Ascending aorta (tissue), 2 donors: ENCODE measurements around the gene CHRD. TPM values are rescaled to one million over a fixed set of nuclear protein-coding genes. Genes with fewer than 3 reads are reported as not detected.

Experiments used
- DNase-seq, 2 donors: peaks; one replicate each; pipeline ENCODE4 v3.0.0-alpha.2; 2019; ENCODE audit warnings: low spot score in 2 of 2
- H3K27ac ChIP-seq, 2 donors: fragments of 200-600 bp; sonication (generic); one replicate each; pipeline ENCODE4 v1.5.1; 2016 to 2017; ENCODE audit warnings: mild to moderate bottlenecking in 1 of 2
- H3K27me3 ChIP-seq: fragments of 200-600 bp; sonication (generic); one replicate; pipeline ENCODE4 v1.5.1; 2017
- H3K36me3 ChIP-seq, 2 donors: fragments of 200-600 bp; sonication (generic); one replicate each; pipeline ENCODE4 v1.5.1; 2016
- H3K4me1 ChIP-seq, 2 donors: fragments of 200-600 bp; sonication (generic); one replicate each; pipeline ENCODE4 v1.5.1; 2016 to 2017; ENCODE audit warnings: mild to moderate bottlenecking in 1 of 2
- H3K4me3 ChIP-seq, 2 donors: fragments of 200-600 bp; sonication (generic); one replicate each; pipeline ENCODE4 v1.5.1; 2016 to 2017; ENCODE audit warnings: mild to moderate bottlenecking in 1 of 2
- H3K9me3 ChIP-seq, 2 donors: fragments of 200-600 bp; sonication (generic); one replicate each; pipeline ENCODE4 v1.5.1; 2016
- intact Hi-C: fragments of 100-400 bp; cut with DNase I; formaldehyde crosslinking; loops from one replicate; pipeline ENCODE4 v1.15.1; 2023
- total RNA-seq: library from RNA; depleted of rRNA; stranded (reverse); fragments of >200 nt; gene quantifications from one replicate; pipeline ENCODE4 v1.1.0, GENCODE V29; 2016
- TF ChIP-seq, protein P1 (sequence below), 3 experiments: fragments of 200-600 bp in 2 of 3; fragments of 450-650 bp in 1 of 3; sonication (generic) in 2 of 3; IDR thresholded peaks; one replicate each; pipeline ENCODE4 v1.5.1; 2016 to 2019; ENCODE audit warnings: antibody characterized with exemption in 3 of 3, mild to moderate bottlenecking in 1 of 3, moderate library complexity in 1 of 3

Gene CHRD
- total RNA-seq, 1 donor from 2014 or later = 172 TPM

DNA sequence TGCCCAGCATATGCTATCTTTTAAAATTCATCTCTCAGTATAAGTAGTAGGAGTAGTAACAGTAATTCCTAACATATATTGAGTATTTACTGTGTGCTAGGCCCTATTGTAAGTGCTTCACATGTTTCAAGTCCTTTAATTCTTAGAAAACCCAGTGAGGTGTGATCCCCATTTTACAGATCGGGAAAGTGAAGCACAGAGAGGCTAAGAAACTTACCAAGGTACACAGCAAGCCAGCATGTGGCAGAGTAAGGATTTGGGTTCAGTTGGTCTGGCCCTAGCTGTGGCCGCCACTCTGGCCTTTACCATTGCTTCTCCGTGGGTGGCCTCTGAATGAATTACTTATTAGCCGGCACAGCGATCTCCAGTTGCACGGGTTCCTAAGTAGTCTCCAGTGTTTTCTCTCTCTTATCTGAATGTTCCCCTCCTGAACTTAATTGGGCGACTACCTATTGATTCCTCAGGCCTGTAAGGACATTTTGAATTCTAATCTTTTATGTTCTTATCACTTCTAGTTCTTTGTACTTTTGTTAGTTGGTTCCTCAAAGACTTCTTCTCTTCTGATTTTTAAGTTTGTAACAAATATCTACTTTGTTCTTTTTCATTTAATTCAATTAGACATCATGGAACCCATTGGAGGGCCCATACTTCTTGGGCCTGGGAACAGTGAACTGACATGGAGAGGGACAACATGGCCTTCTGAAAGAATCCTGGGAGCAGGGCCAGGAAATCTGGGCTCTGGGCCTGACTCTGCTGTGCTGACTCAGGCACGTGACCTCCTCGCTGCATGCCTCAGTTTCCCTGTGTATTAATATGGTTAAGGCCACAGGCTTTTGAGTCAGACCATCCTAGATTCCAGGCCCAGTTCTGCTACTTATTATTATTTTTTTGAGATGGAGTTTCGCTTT is 30.0 kb upstream of the CHRD start:
- no peaks in the 10 kb centered on the region for H3K9me3 ChIP-seq
- DNase-seq = no peak
- TF ChIP-seq, protein P1, sequence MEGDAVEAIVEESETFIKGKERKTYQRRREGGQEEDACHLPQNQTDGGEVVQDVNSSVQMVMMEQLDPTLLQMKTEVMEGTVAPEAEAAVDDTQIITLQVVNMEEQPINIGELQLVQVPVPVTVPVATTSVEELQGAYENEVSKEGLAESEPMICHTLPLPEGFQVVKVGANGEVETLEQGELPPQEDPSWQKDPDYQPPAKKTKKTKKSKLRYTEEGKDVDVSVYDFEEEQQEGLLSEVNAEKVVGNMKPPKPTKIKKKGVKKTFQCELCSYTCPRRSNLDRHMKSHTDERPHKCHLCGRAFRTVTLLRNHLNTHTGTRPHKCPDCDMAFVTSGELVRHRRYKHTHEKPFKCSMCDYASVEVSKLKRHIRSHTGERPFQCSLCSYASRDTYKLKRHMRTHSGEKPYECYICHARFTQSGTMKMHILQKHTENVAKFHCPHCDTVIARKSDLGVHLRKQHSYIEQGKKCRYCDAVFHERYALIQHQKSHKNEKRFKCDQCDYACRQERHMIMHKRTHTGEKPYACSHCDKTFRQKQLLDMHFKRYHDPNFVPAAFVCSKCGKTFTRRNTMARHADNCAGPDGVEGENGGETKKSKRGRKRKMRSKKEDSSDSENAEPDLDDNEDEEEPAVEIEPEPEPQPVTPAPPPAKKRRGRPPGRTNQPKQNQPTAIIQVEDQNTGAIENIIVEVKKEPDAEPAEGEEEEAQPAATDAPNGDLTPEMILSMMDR (IDR thresholded peaks at IDR 0.05) = no peak
- no peaks in the 10 kb centered on the region for H3K27me3 ChIP-seq
- H3K4me1 ChIP-seq = no peaks in the 10 kb centered on the region
- H3K36me3 ChIP-seq = peaks cover 5 to 8% of the 10 kb centered on the region in 2 donors
- H3K27ac ChIP-seq = no peak overlapping the region
- intact Hi-C loops = no loop called here
- H3K4me3 ChIP-seq = no peak overlapping the region

DNA sequence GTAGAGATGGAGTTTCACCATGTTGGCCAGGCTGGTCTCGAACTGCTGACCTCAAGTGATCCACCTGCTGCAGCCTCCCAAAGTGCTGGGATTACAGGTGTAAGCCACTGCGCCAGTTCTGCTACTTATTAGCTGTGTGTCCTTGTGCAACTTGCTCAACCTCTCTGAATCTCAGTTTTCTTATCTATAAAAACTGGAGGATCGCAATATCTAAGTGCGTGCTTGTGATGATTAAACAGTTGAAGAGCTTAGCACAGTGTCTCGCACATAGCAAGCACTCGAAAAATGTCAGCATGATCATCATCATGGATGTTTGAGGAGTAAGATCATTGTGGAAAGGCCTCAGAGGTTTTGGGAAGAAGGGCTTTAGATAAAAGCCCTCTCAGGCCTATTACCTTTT is 29.2 kb upstream of the CHRD start:
- intact Hi-C loops = no loop called here
- H3K27ac ChIP-seq = no peak overlapping the region
- peaks cover 0 to 4% of the 10 kb centered on the region in 2 donors for H3K36me3 ChIP-seq
- no peaks in the 10 kb centered on the region for H3K27me3 ChIP-seq
- H3K4me1 ChIP-seq = no peaks in the 10 kb centered on the region
- H3K4me3 ChIP-seq = no peak overlapping the region
- no peak for DNase-seq
- no peaks in the 10 kb centered on the region for H3K9me3 ChIP-seq
- TF ChIP-seq, protein P1 (IDR thresholded peaks at IDR 0.05) = no peak

DNA sequence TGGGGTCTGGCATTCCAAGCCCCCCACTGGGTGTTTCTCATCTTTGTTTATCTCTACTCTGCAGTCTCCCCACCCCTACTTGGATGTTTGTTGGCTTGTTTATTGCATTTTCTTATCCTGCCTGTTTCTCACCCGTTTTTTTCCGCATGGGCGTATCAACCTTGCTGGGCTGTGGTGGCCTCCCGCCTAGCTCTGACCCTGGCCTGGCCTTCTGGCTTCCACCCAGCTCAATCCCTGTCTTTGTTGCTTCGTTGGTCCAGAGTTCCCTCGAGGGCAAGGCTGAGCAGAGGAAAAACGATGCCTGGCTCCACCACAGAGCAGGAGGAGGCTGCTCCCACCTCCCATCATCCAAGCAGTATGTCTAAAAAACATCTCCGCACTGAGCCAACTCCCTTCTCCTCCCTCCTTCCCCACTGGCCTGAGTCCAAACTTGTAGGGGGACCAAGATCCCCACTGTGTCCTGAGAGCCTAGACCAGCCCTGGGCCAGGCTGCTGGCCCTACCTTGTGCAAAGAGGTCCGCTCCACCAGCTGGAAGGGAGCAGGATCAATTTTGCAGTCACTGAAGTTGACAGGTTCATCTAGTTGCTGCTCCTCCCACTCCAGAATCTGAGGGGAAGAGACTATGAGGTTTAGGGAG is 28.2 kb upstream of the CHRD start:
- DNase-seq = no peak
- H3K4me1 ChIP-seq = no peaks in the 10 kb centered on the region
- no peak overlapping the region for H3K4me3 ChIP-seq
- H3K27ac ChIP-seq = no peak overlapping the region
- TF ChIP-seq, protein P1 (IDR thresholded peaks at IDR 0.05) = no peak
- no peaks in the 10 kb centered on the region for H3K9me3 ChIP-seq
- intact Hi-C loops = no loop called here
- H3K36me3 ChIP-seq = peaks cover under 1 to 4% of the 10 kb centered on the region in 2 donors
- H3K27me3 ChIP-seq = no peaks in the 10 kb centered on the region

DNA sequence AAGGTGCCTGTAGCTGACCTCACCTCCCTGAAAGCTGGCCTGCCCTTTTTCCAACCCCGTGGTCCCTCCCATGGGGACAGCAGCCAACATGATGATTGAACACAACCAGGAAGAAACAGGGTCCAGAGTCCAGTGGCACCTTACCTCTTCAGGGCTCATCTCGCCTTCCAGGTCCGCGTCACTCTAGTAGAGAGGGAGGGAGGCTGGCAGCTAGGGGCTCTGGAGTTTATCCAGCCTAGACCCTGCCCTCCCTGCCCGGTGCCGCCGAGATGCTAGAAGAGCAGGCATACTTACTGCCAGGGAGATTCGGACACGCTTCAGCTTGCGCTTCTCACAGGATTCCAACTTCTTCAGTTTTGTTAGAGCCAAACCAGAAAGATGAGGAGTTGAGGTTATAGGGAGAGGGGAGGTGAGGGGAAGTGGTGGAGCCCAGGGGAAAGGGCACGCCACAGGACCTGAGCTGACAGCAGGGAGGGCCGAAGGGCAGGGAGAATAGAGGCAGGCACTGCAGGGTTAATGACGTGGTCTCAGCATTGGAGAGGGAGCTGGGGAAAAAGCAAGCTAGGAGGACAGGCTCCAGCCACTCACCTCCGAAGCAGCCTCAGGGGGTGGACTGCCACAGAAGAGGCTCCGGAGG is 27.6 kb upstream of the CHRD start:
- H3K4me1 ChIP-seq = no peaks in the 10 kb centered on the region
- H3K4me3 ChIP-seq = no peak overlapping the region
- TF ChIP-seq, protein P1 (IDR thresholded peaks at IDR 0.05) = no peak
- H3K27me3 ChIP-seq = no peaks in the 10 kb centered on the region
- H3K27ac ChIP-seq = no peak overlapping the region
- intact Hi-C loops = no loop called here
- H3K36me3 ChIP-seq = peaks cover 4 to 6% of the 10 kb centered on the region in 2 donors
- no peak for DNase-seq
- no peaks in the 10 kb centered on the region for H3K9me3 ChIP-seq

DNA sequence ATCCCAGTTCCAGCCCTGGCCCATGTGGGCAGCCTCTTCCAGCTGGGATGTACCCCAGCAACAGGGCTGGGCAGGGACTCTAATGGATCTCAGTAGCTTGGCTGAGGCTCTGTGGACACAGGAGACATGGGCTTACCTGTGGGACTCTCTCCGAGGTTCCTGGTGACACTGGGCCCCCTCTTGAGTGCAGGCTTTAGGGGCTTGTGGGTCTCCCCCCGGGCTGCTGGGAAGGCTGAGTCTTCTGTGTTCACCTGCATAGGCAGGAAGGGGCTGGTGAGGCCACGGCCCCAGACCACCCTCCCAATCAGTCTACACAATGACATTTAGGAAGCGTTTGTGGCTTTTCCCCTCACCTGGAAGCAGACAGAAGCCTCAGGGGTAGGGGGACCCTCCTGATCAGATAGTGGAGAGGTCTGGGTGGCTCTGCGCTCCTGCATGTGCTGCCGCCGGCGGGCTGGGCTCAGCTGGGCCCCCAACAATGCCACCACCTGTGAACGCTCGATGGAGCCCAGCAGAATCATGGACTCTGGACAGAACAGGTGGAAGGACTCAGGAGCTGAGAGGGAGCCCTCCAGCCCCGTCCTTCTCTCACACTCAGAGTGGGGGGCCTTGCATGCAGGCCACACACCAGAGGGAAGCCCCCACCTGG is 26.8 kb upstream of the CHRD start:
- intact Hi-C loops = no loop called here
- no peak overlapping the region for H3K27ac ChIP-seq
- no peaks in the 10 kb centered on the region for H3K9me3 ChIP-seq
- H3K36me3 ChIP-seq = peaks cover 4 to 10% of the 10 kb centered on the region in 2 donors
- DNase-seq = no peak
- TF ChIP-seq, protein P1 (IDR thresholded peaks at IDR 0.05) = no peak
- no peak overlapping the region for H3K4me3 ChIP-seq
- H3K4me1 ChIP-seq = no peaks in the 10 kb centered on the region
- no peaks in the 10 kb centered on the region for H3K27me3 ChIP-seq
